Fibroblast of the aortic adventitia (primary cell): Measurements from ENCODE around the gene AGPAT4. TPM values are rescaled to one million over a fixed set of nuclear protein-coding genes. Genes with fewer than 3 reads are reported as not detected.
"Not testable (repeated sequence)": the region's sequence is repeated elsewhere in the genome, so short reads cannot be mapped to it uniquely, and the experiment has no call there.

ENCODE experiments used
- DNase-seq: peaks from one replicate; pipeline ENCODE4 v3.0.0-alpha.2; 2010; ENCODE audit warnings: low read depth
- H3K4me3 ChIP-seq: 2 replicates; pipeline ENCODE4 v1.5.1; 2011; ENCODE audit warnings: low read depth, mild to moderate bottlenecking, control low read depth, low read length, moderate library complexity
- total RNA-seq: library from RNA; depleted of rRNA; stranded (reverse); fragments of >200 nt; gene quantifications from 2 replicates; pipeline ENCODE4 v1.2.3, GENCODE V29; 2012; ENCODE audit warnings: low replicate concordance
- TF ChIP-seq, protein P1 (sequence below): IDR thresholded peaks from 2 replicates; pipeline ENCODE4 v1.5.1; 2011; ENCODE audit warnings: mild to moderate bottlenecking, low read length, control low read depth, inconsistent platforms; ENCODE audit not compliant: insufficient read depth

The AGPAT4 gene
- total RNA-seq, 1 donor = 11.6 TPM

DNA sequence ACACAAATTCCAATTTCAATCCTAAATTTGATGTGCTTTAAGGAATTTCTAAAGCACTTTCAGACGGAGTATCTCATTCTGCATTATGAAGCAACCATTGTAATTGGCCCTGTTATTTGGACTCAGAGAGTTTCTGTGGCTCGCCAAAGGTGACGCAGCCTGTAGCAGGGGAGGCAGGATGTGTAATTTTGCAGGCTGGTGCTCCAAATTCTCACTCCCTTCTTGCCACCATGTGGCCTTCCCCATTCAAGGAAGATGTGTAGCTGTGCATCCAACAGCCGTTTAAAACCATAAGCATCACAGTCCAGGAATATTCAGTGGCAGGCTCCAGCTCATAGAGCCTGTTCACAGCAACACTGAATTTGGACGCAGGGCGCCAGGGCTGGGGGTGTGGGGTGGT, 45.8 kb downstream of the AGPAT4 start:
- TF ChIP-seq, protein P1, sequence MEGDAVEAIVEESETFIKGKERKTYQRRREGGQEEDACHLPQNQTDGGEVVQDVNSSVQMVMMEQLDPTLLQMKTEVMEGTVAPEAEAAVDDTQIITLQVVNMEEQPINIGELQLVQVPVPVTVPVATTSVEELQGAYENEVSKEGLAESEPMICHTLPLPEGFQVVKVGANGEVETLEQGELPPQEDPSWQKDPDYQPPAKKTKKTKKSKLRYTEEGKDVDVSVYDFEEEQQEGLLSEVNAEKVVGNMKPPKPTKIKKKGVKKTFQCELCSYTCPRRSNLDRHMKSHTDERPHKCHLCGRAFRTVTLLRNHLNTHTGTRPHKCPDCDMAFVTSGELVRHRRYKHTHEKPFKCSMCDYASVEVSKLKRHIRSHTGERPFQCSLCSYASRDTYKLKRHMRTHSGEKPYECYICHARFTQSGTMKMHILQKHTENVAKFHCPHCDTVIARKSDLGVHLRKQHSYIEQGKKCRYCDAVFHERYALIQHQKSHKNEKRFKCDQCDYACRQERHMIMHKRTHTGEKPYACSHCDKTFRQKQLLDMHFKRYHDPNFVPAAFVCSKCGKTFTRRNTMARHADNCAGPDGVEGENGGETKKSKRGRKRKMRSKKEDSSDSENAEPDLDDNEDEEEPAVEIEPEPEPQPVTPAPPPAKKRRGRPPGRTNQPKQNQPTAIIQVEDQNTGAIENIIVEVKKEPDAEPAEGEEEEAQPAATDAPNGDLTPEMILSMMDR = no peak
- DNase-seq = peak; percentile 60
- no peak overlapping the region for H3K4me3 ChIP-seq

GRCh38 chr6:161227004-161227960, 46.6 kb downstream of the AGPAT4 start:
- peak; percentile 35 for DNase-seq
- TF ChIP-seq, protein P1 = no peak
- H3K4me3 ChIP-seq = no peak overlapping the region

GRCh38 chr6:161226009-161226964, 47.6 kb downstream of the AGPAT4 start:
- H3K4me3 ChIP-seq = no peak overlapping the region
- no peak for DNase-seq
- TF ChIP-seq, protein P1 = no peak

DNA sequence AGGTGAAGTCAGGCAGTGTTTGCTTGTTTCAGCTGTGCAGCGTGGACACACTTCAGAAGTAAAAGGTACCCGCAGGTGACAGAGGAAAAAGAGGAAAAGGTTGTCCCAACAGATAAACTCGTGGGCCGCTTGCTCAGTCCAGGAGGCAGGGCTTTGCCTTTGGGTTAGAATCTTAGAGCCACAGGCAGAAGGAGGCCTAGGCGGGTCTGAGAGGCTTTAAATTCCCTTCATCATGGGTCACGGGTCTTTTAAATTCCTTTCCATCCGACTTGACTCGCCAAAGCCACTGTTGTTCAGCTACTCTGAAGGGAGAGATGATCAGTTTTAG, 48.2 kb downstream of the AGPAT4 start:
- H3K4me3 ChIP-seq = no peak overlapping the region
- DNase-seq = no peak
- TF ChIP-seq, protein P1 = no peak

DNA sequence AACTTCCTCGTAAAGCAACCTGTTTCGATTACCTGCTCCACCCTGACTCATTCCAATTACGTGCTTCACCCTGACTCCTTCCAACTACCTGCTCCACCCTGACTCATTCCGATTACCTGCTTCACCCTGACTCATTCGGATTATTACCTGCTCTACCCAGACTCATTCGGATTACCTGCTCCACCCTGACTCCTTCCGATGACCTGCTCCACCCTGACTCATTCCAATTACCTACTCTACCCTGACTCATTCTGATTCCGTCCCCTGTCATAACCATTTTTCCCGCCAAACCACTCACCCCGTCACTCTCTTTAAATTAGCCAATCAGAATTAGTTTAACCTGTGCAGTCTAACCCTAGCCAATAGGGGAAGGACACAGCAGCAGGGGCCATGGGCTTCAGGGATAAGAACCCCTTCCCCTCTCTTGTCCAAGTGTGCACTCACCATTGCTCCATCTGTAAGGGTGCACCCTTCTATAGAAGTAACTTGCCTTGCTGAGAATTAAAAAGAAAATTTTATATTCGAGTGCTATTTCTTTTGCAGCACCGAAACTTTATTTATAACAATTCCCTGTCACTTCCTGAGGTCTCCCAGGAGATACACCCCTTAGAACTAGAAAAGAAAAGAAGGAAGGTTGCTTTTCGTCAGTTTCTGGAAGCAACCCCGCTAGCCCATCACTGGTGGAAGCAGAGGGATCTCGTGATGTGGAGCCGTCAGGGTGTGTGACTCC, 48.7 kb downstream of the AGPAT4 start:
- not testable (repeated sequence) for DNase-seq, H3K4me3 ChIP-seq

DNA sequence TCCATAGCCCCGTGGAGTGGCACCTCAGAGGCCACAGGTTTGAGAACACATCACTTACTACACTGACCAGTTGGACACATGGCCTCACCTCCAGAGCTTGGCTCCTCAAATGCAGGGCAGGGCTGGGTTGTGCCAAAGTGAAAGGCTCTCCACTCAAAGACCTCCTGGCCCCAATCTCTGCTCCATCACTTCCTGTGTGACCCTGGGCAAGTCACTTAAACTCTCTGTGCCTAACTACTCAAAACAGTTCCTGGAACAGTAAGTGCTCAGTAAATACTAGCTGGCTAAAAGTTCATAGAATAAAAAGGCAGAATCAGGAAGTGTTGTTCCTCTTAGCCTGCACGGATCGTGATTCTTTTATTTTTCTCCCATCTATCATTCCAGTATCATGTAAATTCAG, 50.2 kb downstream of the AGPAT4 start:
- no peak for DNase-seq
- TF ChIP-seq, protein P1 = no peak
- no peak overlapping the region for H3K4me3 ChIP-seq
